Erythroblast (primary cell): ENCODE data around the gene CXorf58.

Experiments
- GATA1 ChIP-seq: IDR thresholded peaks from 2 replicates; pipeline ENCODE4 v1.6.1; 2011; ENCODE audit warnings: low read depth, mild to moderate bottlenecking, control low read depth, low read length, moderate library complexity
- POLR2A ChIP-seq: IDR thresholded peaks from 2 replicates; pipeline ENCODE4 v1.6.1; 2011; ENCODE audit warnings: mild to moderate bottlenecking, low read length

DNA sequence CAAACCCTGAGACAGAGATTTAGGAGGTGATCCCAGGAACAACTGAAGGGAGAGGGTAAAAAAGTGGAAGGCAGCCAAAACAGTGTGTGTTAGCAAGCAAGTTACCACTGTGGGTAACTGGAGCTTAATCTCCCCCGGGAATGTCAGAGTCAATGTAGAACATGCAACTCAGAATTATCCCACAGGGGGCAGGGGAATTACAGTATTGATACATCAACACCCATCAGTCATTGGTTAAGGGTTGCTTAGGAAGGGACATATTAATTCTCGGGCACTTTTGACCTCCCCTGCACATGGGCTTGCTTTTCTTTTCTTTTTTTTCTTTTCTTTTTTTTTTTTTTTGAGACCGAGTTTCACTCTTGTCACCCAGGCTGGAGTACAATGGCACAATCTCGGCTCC lies 29.3 kb downstream of the CXorf58 start:
- TF ChIP-seq POLR2A (no peak), GATA1 (no peak)
